Caco-2 (cell line): ENCODE results near the gene WFS1. TPM values are rescaled to one million over a fixed set of nuclear protein-coding genes. Genes with fewer than 3 reads are reported as not detected.

Experiments used
- BruUV-seq: library from RNA; stranded (reverse); fragments of 400-500 nt; replicated peaks from 2 replicates; lab custom pipeline; 2021; lab: Mats Ljungman, UMichigan
- CTCF ChIA-PET: fragments of 300-600 bp; sonication (Branson Sonifier 250); formaldehyde crosslinking; loops from one replicate; lab custom pipeline; 2022; ENCODE audit warnings: antibody characterized with exemption; lab: Charles Lee
- POLR2A ChIA-PET: fragments of 300-600 bp; sonication (Branson Sonifier 250); formaldehyde crosslinking; loops from one replicate; lab custom pipeline; 2022; ENCODE audit warnings: antibody characterized with exemption; lab: Charles Lee
- DNase-seq, 2 experiments: peaks; one replicate each; pipeline versions ENCODE4 v3.0.0 to v3.0.0-alpha.2; 2020 to 2022
- H3K27me3 ChIP-seq: replicated peaks from 2 replicates; pipeline ENCODE4 v1.6.0; 2011; ENCODE audit warnings: low read length; ENCODE audit not compliant: control insufficient read depth, insufficient read depth
- H3K36me3 ChIP-seq: 2 replicates; pipeline ENCODE4 v1.5.1; 2011; ENCODE audit warnings: low read length; ENCODE audit not compliant: control insufficient read depth, insufficient read depth
- H3K4me1 ChIP-seq: fragments of 250-450 bp; sonication (Bioruptor Pico); 2 replicates; pipeline ENCODE4 v1.5.1; 2020; ENCODE audit warnings: mild to moderate bottlenecking
- H3K4me3 ChIP-seq: 2 replicates; pipeline ENCODE4 v1.5.1; 2011; ENCODE audit warnings: low read depth, mild to moderate bottlenecking, control low read depth, low read length
- H3K9me3 ChIP-seq: fragments of 250-450 bp; sonication (Bioruptor Pico); 2 replicates; pipeline ENCODE4 v1.5.1; 2020; ENCODE audit warnings: mild to moderate bottlenecking, moderate library complexity
- H3K27ac Mint-ChIP-seq: one replicate; pipeline ENCODE4 v1.8.0; 2022; ENCODE audit warnings: mixed read lengths; ENCODE audit not compliant: unreplicated experiment
- H3K27me3 Mint-ChIP-seq: one replicate; pipeline ENCODE4 v1.8.0; 2022; ENCODE audit warnings: mixed read lengths; ENCODE audit not compliant: insufficient read depth, unreplicated experiment
- H3K36me3 Mint-ChIP-seq: one replicate; pipeline ENCODE4 v1.8.0; 2022; ENCODE audit warnings: mild to moderate bottlenecking, mixed read lengths; ENCODE audit not compliant: insufficient read depth, unreplicated experiment
- H3K4me1 Mint-ChIP-seq: one replicate; pipeline ENCODE4 v1.8.0; 2022; ENCODE audit warnings: low read depth, mixed read lengths; ENCODE audit not compliant: unreplicated experiment
- H3K4me3 Mint-ChIP-seq: one replicate; pipeline ENCODE4 v1.8.0; 2022; ENCODE audit warnings: mild to moderate bottlenecking, moderate library complexity, mixed read lengths; ENCODE audit not compliant: unreplicated experiment
- H3K9me3 Mint-ChIP-seq: one replicate; pipeline ENCODE4 v1.8.0; 2022; ENCODE audit warnings: mixed read lengths; ENCODE audit not compliant: unreplicated experiment
- CTCF ChIP-seq, 2 experiments: fragments of 200-600 bp in 1 of 2; IDR thresholded peaks; 1 replicate in 1 of 2; 2 replicates in 1 of 2; pipeline versions ENCODE4 v1.5.1 to v1.8.0; 2011 to 2022; ENCODE audit warnings: antibody characterized with exemption in 1 of 2, control low read depth in 1 of 2, inconsistent platforms in 1 of 2, low read depth in 1 of 2, low read length in 1 of 2, mild to moderate bottlenecking in 1 of 2, moderate library complexity in 1 of 2; ENCODE audit not compliant: insufficient read depth in 1 of 2, severe bottlenecking in 1 of 2, unreplicated experiment in 1 of 2
- intact Hi-C: fragments of 100-400 bp; cut with micrococcal nuclease; formaldehyde crosslinking; loops from one replicate; pipeline ENCODE4 v1.10.0; 2022; ENCODE audit not compliant: unreplicated experiment
- total RNA-seq: library from RNA; stranded (reverse); gene quantifications from 2 replicates; pipeline ENCODE4 v1.2.3, GENCODE V29; 2022

Gene WFS1
- total RNA-seq, 1 experiment from 2014 or later, result 24.9 TPM

GRCh38 chr4:6245246-6246169 lies 24.1 kb upstream of the WFS1 start:
- H3K9me3 Mint-ChIP-seq, result peaks cover 12% of the 10 kb centered on the region

GRCh38 chr4:6246170-6246634 lies 23.4 kb upstream of the WFS1 start:
- Histone ChIP-seq H3K4me1 (no peaks in the 10 kb centered on the region), H3K27me3 (no peaks in the 10 kb centered on the region), H3K9me3 (0 out of 2 replicates have a peak, but pooled peaks cover 5% of the 10 kb centered on the region), H3K36me3 (no peaks in the 10 kb centered on the region), H3K4me3 (no peak overlapping the region)
- no TSS peak for BruUV-seq
- no peak for TF ChIP-seq CTCF (IDR thresholded peaks at IDR 0.05; ENCODE audit: insufficient read depth in 1 of 2, low read depth in 1 of 2, low read length in 1 of 2, severe bottlenecking in 1 of 2, unreplicated experiment in 1 of 2)
- H3K27me3 Mint-ChIP-seq, result peaks cover 10% of the 10 kb centered on the region
- no peak for DNase-seq
- H3K4me3 Mint-ChIP-seq, result no peak overlapping the region
- ChIA-PET CTCF (no interaction called here), POLR2A (no interaction called here)
- H3K27ac Mint-ChIP-seq, result no peak overlapping the region
- H3K36me3 Mint-ChIP-seq, result no peaks in the 10 kb centered on the region
- H3K4me1 Mint-ChIP-seq, result no peaks in the 10 kb centered on the region
- peaks cover 12% of the 10 kb centered on the region for H3K9me3 Mint-ChIP-seq
- intact Hi-C loops, result no loop called here

More at GRCh38 chr4:6245246-6246169, 24.1 kb upstream of the WFS1 start:
- TF ChIP-seq CTCF (IDR thresholded peaks at IDR 0.05; ENCODE audit: insufficient read depth in 1 of 2, low read depth in 1 of 2, low read length in 1 of 2, severe bottlenecking in 1 of 2, unreplicated experiment in 1 of 2), result no peak
- H3K4me3 ChIP-seq, result no peak overlapping the region
- no peaks in the 10 kb centered on the region for H3K4me1 Mint-ChIP-seq
- no peak overlapping the region for H3K27ac Mint-ChIP-seq
- no peaks in the 10 kb centered on the region for H3K4me1 ChIP-seq
- 0 out of 2 replicates have a peak, but pooled peaks cover 5% of the 10 kb centered on the region for H3K9me3 ChIP-seq
- no peaks in the 10 kb centered on the region for H3K36me3 ChIP-seq
- no peak for DNase-seq
- no peaks in the 10 kb centered on the region for H3K27me3 ChIP-seq
- POLR2A ChIA-PET, result no interaction called here
- CTCF ChIA-PET, result no interaction called here
- no TSS peak for BruUV-seq
- H3K27me3 Mint-ChIP-seq, result peaks cover 10% of the 10 kb centered on the region
- no peak overlapping the region for H3K4me3 Mint-ChIP-seq
- intact Hi-C loops, result no loop called here
- H3K36me3 Mint-ChIP-seq, result no peaks in the 10 kb centered on the region

- H3K4me1 ChIP-seq, result no peaks in the 10 kb centered on the region
- H3K27me3 ChIP-seq, result no peaks in the 10 kb centered on the region
- no peak for DNase-seq
- intact Hi-C loops, result no loop called here
- no peak overlapping the region for H3K4me3 ChIP-seq
- no peak overlapping the region for H3K4me3 Mint-ChIP-seq
- no peak overlapping the region for H3K27ac Mint-ChIP-seq
- H3K36me3 Mint-ChIP-seq, result no peaks in the 10 kb centered on the region
- ChIA-PET POLR2A (no interaction called here), CTCF (interaction anchor here (7.0 kb wide), 1 partner anchor 81 kb away, joined by 88 read pairs; no protein-coding TSS in a partner anchor)
- H3K36me3 ChIP-seq, result no peaks in the 10 kb centered on the region
- no peaks in the 10 kb centered on the region for H3K4me1 Mint-ChIP-seq
- H3K9me3 Mint-ChIP-seq, result peaks cover 12% of the 10 kb centered on the region
- no peak for TF ChIP-seq CTCF (IDR thresholded peaks at IDR 0.05; ENCODE audit: insufficient read depth in 1 of 2, low read depth in 1 of 2, low read length in 1 of 2, severe bottlenecking in 1 of 2, unreplicated experiment in 1 of 2)
- H3K27me3 Mint-ChIP-seq, result peaks cover 10% of the 10 kb centered on the region
- 0 out of 2 replicates have a peak, but pooled peaks cover 5% of the 10 kb centered on the region for H3K9me3 ChIP-seq
- no TSS peak for BruUV-seq
Observed at GRCh38 chr4:6248394-6248793, 21.3 kb upstream of the WFS1 start.
